IMR-90 (cell line): ENCODE measurements around the gene ENOX2. TPM values are rescaled to one million over a fixed set of nuclear protein-coding genes. Genes with fewer than 3 reads are reported as not detected.

ENCODE experiments used
- ATAC-seq: fragments of 200-7000 bp; cut with Tn5 transposase; 2 replicates; pipeline ENCODE4 v1.9.1; 2020; ENCODE audit warnings: low read depth, mild to moderate bottlenecking, moderate library complexity
- BruUV-seq: library from RNA; stranded (reverse); fragments of 400-500 nt; replicated peaks from 2 replicates; lab custom pipeline; 2021; lab: Mats Ljungman, UMichigan
- CTCF ChIA-PET: fragments of 300-600 bp; formaldehyde crosslinking; extraction: SDS; loops from one replicate; lab custom pipeline; 2021; ENCODE audit warnings: antibody characterized with exemption; lab: Yijun Ruan, JAX
- POLR2A ChIA-PET: fragments of 300-600 bp; sonication (Branson Sonifier 250); formaldehyde crosslinking; loops from one replicate; lab custom pipeline; 2022; ENCODE audit warnings: antibody characterized with exemption; ENCODE audit not compliant: unreplicated experiment; lab: Charles Lee
- DNase-seq: peaks from one replicate; pipeline ENCODE4 v3.0.0; 2013
- H2AFZ ChIP-seq: replicated peaks from 2 replicates; pipeline ENCODE3; 2013; ENCODE audit warnings: low read length, mild to moderate bottlenecking; ENCODE audit not compliant: poor library complexity
- H2AK5ac ChIP-seq: 2 replicates; pipeline ENCODE4 v1.6.1; 2013; ENCODE audit warnings: low read depth, low read length, inconsistent platforms
- H2AK9ac ChIP-seq: replicated peaks from 2 replicates; pipeline ENCODE3; 2013; ENCODE audit warnings: mild to moderate bottlenecking, low read depth, low read length, moderate library complexity; ENCODE audit not compliant: poor library complexity
- H2BK120ac ChIP-seq: 2 replicates; pipeline ENCODE4 v1.6.1; 2013; ENCODE audit warnings: low read depth, low read length, inconsistent platforms
- H2BK15ac ChIP-seq: 3 replicates; pipeline ENCODE4 v1.6.1; 2013; ENCODE audit warnings: low read depth, low read length, inconsistent platforms
- H2BK20ac ChIP-seq: 2 replicates; pipeline ENCODE4 v1.6.1; 2013; ENCODE audit warnings: low read depth, mild to moderate bottlenecking, inconsistent platforms, low read length, moderate library complexity
- H2BK5ac ChIP-seq: 2 replicates; pipeline ENCODE4 v1.6.1; 2013; ENCODE audit warnings: mild to moderate bottlenecking, low read depth, low read length, inconsistent platforms; ENCODE audit not compliant: poor library complexity, severe bottlenecking
- H3K14ac ChIP-seq: replicated peaks from 2 replicates; pipeline ENCODE4 v1.6.1; 2013; ENCODE audit warnings: low read depth, low read length, inconsistent platforms
- H3K18ac ChIP-seq: 2 replicates; pipeline ENCODE4 v1.6.1; 2013; ENCODE audit warnings: low read depth, low read length, control low read depth
- H3K23ac ChIP-seq: 2 replicates; pipeline ENCODE4 v1.6.1; 2013; ENCODE audit warnings: low read depth, low read length, inconsistent platforms
- H3K27ac ChIP-seq: 2 replicates; pipeline ENCODE4 v1.5.1; 2013; ENCODE audit warnings: mild to moderate bottlenecking, control low read depth, low read length; ENCODE audit not compliant: insufficient read depth
- H3K27me3 ChIP-seq: 2 replicates; pipeline ENCODE4 v1.6.1; 2013; ENCODE audit warnings: low read length; ENCODE audit not compliant: control insufficient read depth, insufficient read depth
- H3K36me3 ChIP-seq: 2 replicates; pipeline ENCODE4 v1.6.1; 2013; ENCODE audit warnings: low read length, mixed read lengths; ENCODE audit not compliant: control insufficient read depth, insufficient read depth
- H3K4ac ChIP-seq: 2 replicates; pipeline ENCODE4 v1.6.1; 2013; ENCODE audit warnings: low read depth, low read length, inconsistent platforms
- H3K4me1 ChIP-seq: 2 replicates; pipeline ENCODE4 v1.6.1; 2013; ENCODE audit warnings: low read length, mixed read lengths; ENCODE audit not compliant: control insufficient read depth, insufficient read depth
- H3K4me2 ChIP-seq: 2 replicates; pipeline ENCODE4 v1.6.1; 2013; ENCODE audit warnings: low read depth, mild to moderate bottlenecking, control low read depth, low read length, moderate library complexity
- H3K4me3 ChIP-seq: 2 replicates; pipeline ENCODE4 v1.5.1; 2013; ENCODE audit warnings: low read depth, mild to moderate bottlenecking, control low read depth, low read length, moderate library complexity; ENCODE audit not compliant: insufficient read depth
- H3K56ac ChIP-seq: 2 replicates; pipeline ENCODE4 v1.6.1; 2013; ENCODE audit warnings: low read length, inconsistent platforms; ENCODE audit not compliant: insufficient read depth; ENCODE audit errors: extremely low read depth
- H3K79me1 ChIP-seq, 2 experiments: 2 replicates each; pipeline ENCODE4 v1.6.1; 2013; ENCODE audit warnings: low read length in 2 of 2, inconsistent platforms in 1 of 2, low read depth in 1 of 2
- H3K9ac ChIP-seq: 2 replicates; pipeline ENCODE4 v1.6.1; 2013; ENCODE audit warnings: low read depth, low read length, control low read depth
- H3K9me1 ChIP-seq: 2 replicates; pipeline ENCODE4 v1.6.1; 2013; ENCODE audit warnings: low read length, inconsistent platforms; ENCODE audit not compliant: insufficient read depth
- H3K9me3 ChIP-seq: 2 replicates; pipeline ENCODE4 v1.6.1; 2013; ENCODE audit warnings: low read length; ENCODE audit not compliant: control insufficient read depth, insufficient read depth
- H4K20me1 ChIP-seq: 2 replicates; pipeline ENCODE4 v1.6.1; 2013; ENCODE audit warnings: low read length, inconsistent platforms; ENCODE audit not compliant: insufficient read depth
- H4K5ac ChIP-seq: 2 replicates; pipeline ENCODE4 v1.6.1; 2013; ENCODE audit warnings: mild to moderate bottlenecking, low read depth, low read length, control low read depth
- H4K8ac ChIP-seq, 2 experiments: 2 replicates each; pipeline ENCODE4 v1.6.1; 2013; ENCODE audit warnings: low read depth in 2 of 2, low read length in 2 of 2, control low read depth in 1 of 2, inconsistent platforms in 1 of 2
- H4K91ac ChIP-seq: 2 replicates; pipeline ENCODE4 v1.6.1; 2013; ENCODE audit warnings: low read depth, low read length, inconsistent platforms; ENCODE audit not compliant: insufficient read depth
- BHLHE40 ChIP-seq: fragments of 150-350 bp; IDR thresholded peaks from 2 replicates; pipeline ENCODE4 v1.6.1; 2016; ENCODE audit warnings: mild to moderate bottlenecking, low read depth, low read length
- CEBPB ChIP-seq: IDR thresholded peaks from 2 replicates; pipeline ENCODE4 v1.6.1; 2012; ENCODE audit warnings: low read depth, low read length, improper control_type of control experiment
- CHD1 ChIP-seq: IDR thresholded peaks from 2 replicates; pipeline ENCODE4 v1.6.1; 2012; ENCODE audit warnings: low read depth, low read length, improper control_type of control experiment
- FOS ChIP-seq: fragments of 150-350 bp; IDR thresholded peaks from 2 replicates; pipeline ENCODE4 v1.6.1; 2016; ENCODE audit warnings: low read depth, low read length
- MAFK ChIP-seq: IDR thresholded peaks from 2 replicates; pipeline ENCODE4 v1.6.1; 2012; ENCODE audit warnings: low read depth, low read length, improper control_type of control experiment
- MAZ ChIP-seq: IDR thresholded peaks from 2 replicates; pipeline ENCODE4 v1.6.1; 2012; ENCODE audit warnings: low read depth, mild to moderate bottlenecking, low read length, improper control_type of control experiment, moderate library complexity, borderline replicate concordance
- NFE2L2 ChIP-seq: fragments of 150-350 bp; IDR thresholded peaks from 2 replicates; pipeline ENCODE4 v1.6.1; 2016; ENCODE audit warnings: low read depth, mild to moderate bottlenecking, low read length
- POLR2A ChIP-seq: IDR thresholded peaks from 2 replicates; pipeline ENCODE4 v1.6.1; 2012; ENCODE audit warnings: mild to moderate bottlenecking, low read depth, low read length
- RAD21 ChIP-seq: IDR thresholded peaks from 2 replicates; pipeline ENCODE4 v1.6.1; 2012; ENCODE audit warnings: low read length, improper control_type of control experiment
- RCOR1 ChIP-seq: IDR thresholded peaks from 2 replicates; pipeline ENCODE4 v1.6.1; 2012; ENCODE audit warnings: mild to moderate bottlenecking, low read length, improper control_type of control experiment; ENCODE audit not compliant: insufficient replicate concordance
- RFX5 ChIP-seq: IDR thresholded peaks from 2 replicates; pipeline ENCODE4 v1.8.0; 2012; ENCODE audit warnings: low read depth, mild to moderate bottlenecking, low read length, moderate library complexity
- SMC3 ChIP-seq: fragments of 150-350 bp; IDR thresholded peaks from 2 replicates; pipeline ENCODE4 v1.6.1; 2016; ENCODE audit warnings: low read depth, mild to moderate bottlenecking, antibody characterized with exemption, low read length, moderate library complexity
- dilution Hi-C: fragments of 300-500 bp; cut with HindIII; formaldehyde crosslinking; loops from one replicate; pipeline ENCODE4 v1.14.3; 2018; ENCODE audit warnings: low sequenced_read_pairs; ENCODE audit not compliant: unreplicated experiment
- in situ Hi-C: fragments of 300-500 bp; cut with MboI; formaldehyde crosslinking; loops from 3 replicates; pipeline ENCODE4 v1.14.3; 2019; ENCODE audit warnings: low sequenced_read_pairs, inconsistent platforms, mixed read lengths
- intact Hi-C: fragments of 100-400 bp; cut with micrococcal nuclease; formaldehyde crosslinking; loops from 2 replicates; pipeline ENCODE4 v1.10.0; 2022
- polyA plus RNA-seq, 3 experiments: library from polyadenylated mRNA; depleted of rRNA; stranded (reverse); fragments of >200 nt; gene quantifications; 2 replicates each; pipeline ENCODE4 v1.2.3, GENCODE V29; 2012; ENCODE audit warnings: low replicate concordance in 1 of 3
- total RNA-seq: library from RNA; depleted of rRNA; stranded (reverse); fragments of >200 nt; gene quantifications from 2 replicates; pipeline ENCODE4 v1.2.3, GENCODE V29; 2012
- TF ChIP-seq, protein P1 (sequence below): fragments of 150-350 bp; IDR thresholded peaks from 2 replicates; pipeline ENCODE4 v1.6.1; 2017; ENCODE audit warnings: mild to moderate bottlenecking, antibody characterized with exemption, low read length, low read depth
- TF ChIP-seq, protein P2 (sequence below): fragments of 150-350 bp; IDR thresholded peaks from 2 replicates; pipeline ENCODE4 v1.6.1; 2016; ENCODE audit warnings: low read depth, mild to moderate bottlenecking, low read length, moderate library complexity, borderline replicate concordance

Gene ENOX2
- total and polyA plus RNA-seq, 2 of the 4 experiments (the other 2 are of a cell fraction) = 6.3 to 11.8 TPM

DNA sequence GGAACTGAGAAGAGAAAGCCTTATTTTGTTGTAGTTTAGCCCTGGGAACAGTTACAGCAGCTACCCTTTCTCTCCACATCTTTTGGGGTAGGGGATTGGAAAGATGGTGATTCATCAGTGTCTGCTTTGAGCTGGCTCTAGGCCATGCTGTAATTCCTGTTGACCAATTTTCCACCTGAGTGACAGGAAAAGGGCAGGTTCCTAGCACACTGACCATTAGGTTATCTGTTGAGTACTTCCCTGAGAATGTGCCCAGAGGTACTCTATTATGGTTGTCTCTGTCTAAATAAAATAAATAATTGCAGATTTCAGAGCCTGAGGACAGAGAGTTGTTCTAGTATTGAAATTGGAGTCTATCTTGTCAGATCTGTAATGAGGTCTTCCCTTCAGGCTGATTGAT lies 109.0 kb downstream of the ENOX2 start:
- TF ChIP-seq NFE2L2 = no peak
- TF ChIP-seq, protein P1, sequence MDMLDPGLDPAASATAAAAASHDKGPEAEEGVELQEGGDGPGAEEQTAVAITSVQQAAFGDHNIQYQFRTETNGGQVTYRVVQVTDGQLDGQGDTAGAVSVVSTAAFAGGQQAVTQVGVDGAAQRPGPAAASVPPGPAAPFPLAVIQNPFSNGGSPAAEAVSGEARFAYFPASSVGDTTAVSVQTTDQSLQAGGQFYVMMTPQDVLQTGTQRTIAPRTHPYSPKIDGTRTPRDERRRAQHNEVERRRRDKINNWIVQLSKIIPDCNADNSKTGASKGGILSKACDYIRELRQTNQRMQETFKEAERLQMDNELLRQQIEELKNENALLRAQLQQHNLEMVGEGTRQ = no peak
- no peak for TF ChIP-seq RFX5
- TF ChIP-seq RCOR1 = no peak
- TF ChIP-seq MAFK = no peak
- TF ChIP-seq, protein P2, sequence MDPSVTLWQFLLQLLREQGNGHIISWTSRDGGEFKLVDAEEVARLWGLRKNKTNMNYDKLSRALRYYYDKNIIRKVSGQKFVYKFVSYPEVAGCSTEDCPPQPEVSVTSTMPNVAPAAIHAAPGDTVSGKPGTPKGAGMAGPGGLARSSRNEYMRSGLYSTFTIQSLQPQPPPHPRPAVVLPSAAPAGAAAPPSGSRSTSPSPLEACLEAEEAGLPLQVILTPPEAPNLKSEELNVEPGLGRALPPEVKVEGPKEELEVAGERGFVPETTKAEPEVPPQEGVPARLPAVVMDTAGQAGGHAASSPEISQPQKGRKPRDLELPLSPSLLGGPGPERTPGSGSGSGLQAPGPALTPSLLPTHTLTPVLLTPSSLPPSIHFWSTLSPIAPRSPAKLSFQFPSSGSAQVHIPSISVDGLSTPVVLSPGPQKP = no peak
- no peak for TF ChIP-seq POLR2A
- no peak for TF ChIP-seq CHD1
- TF ChIP-seq MAZ = no peak
- TF ChIP-seq CEBPB = no peak
- TF ChIP-seq BHLHE40 = no peak
- no peak for TF ChIP-seq SMC3
- TF ChIP-seq FOS = no peak
- no peak for TF ChIP-seq RAD21
- Histone ChIP-seq H3K9me3 (no peaks in the 10 kb centered on the region), H3K4ac (no peak overlapping the region), H3K9me1 (no peaks in the 10 kb centered on the region), H4K8ac (no peak overlapping the region), H3K27me3 (no peaks in the 10 kb centered on the region; the same call in 1 of the 2 replicates), H2BK20ac (no peak overlapping the region), H3K27ac (no peak overlapping the region), H3K18ac (no peak overlapping the region), H4K91ac (no peak overlapping the region), H3K4me2 (no peak overlapping the region), H3K56ac (no peak overlapping the region), H3K23ac (no peak overlapping the region), H3K36me3 (no peaks in the 10 kb centered on the region), H2AK9ac (no peak overlapping the region), H2AK5ac (no peak overlapping the region), H4K20me1 (no peaks in the 10 kb centered on the region), H3K4me3 (no peak overlapping the region), H3K9ac (no peak overlapping the region), H2BK5ac (no peak overlapping the region), H3K4me1 (no peaks in the 10 kb centered on the region), H2AFZ (no peak overlapping the region), H2BK15ac (no peak overlapping the region), H3K14ac (no peak overlapping the region), H3K79me1 (no peaks in the 10 kb centered on the region), H2BK120ac (no peak overlapping the region), H4K5ac (no peak overlapping the region)
- DNase-seq (no peak), ATAC-seq (no peak)
- ChIA-PET CTCF (no interaction called here), POLR2A (no interaction called here)
- intact Hi-C loops = no loop called here
- no TSS peak for BruUV-seq
- in situ Hi-C loops = no loop called here
- dilution Hi-C loops = no loop called here
